Thoracic aorta (tissue), 2 donors: Measurements from ENCODE around the gene SLC8B1. TPM values are rescaled to one million over a fixed set of nuclear protein-coding genes. Genes with fewer than 3 reads are reported as not detected.
A peak's percentile ranks its signal among the peaks of the same experiment; 100 is the strongest.

Experiments
- ATAC-seq: fragments of 150-250 bp; one replicate; pipeline ENCODE4 v1.8.0; 2017; ENCODE audit warnings: low read depth; ENCODE audit not compliant: insufficient number of reproducible peaks, low FRiP score
- DNase-seq: peaks from one replicate; pipeline ENCODE4 v3.0.0-alpha.2; 2020; ENCODE audit warnings: low spot score
- H3K27ac ChIP-seq, 2 donors: fragments of 200-600 bp; sonication (generic); 1 replicate in 1 of 2; 2 replicates in 1 of 2; pipeline ENCODE4 v1.5.1; 2016; ENCODE audit warnings: mild to moderate bottlenecking in 2 of 2, moderate library complexity in 2 of 2
- H3K27me3 ChIP-seq: fragments of 200-600 bp; sonication (generic); replicated peaks from 2 replicates; pipeline ENCODE4 v1.6.0; 2016; ENCODE audit warnings: mild to moderate bottlenecking; ENCODE audit not compliant: insufficient read depth
- H3K36me3 ChIP-seq: fragments of 200-600 bp; sonication (generic); one replicate; pipeline ENCODE4 v1.5.1; 2016
- H3K4me1 ChIP-seq, 2 donors: fragments of 200-600 bp; sonication (generic); 1 replicate in 1 of 2; 2 replicates in 1 of 2; pipeline versions ENCODE4 v1.5.1 to v1.6.0; 2016; ENCODE audit warnings: low read depth in 2 of 2, mild to moderate bottlenecking in 1 of 2; ENCODE audit not compliant: control insufficient read depth in 1 of 2
- H3K4me3 ChIP-seq: fragments of 200-600 bp; sonication (generic); 2 replicates; pipeline ENCODE4 v1.5.1; 2016; ENCODE audit warnings: mild to moderate bottlenecking
- H3K9me3 ChIP-seq: fragments of 200-600 bp; sonication (generic); 2 replicates; pipeline ENCODE4 v1.5.1; 2016
- total RNA-seq, 2 donors: library from RNA; depleted of rRNA; stranded (reverse); fragments of >200 nt; gene quantifications; one replicate each; pipeline versions ENCODE4 v1.1.0 to v1.2.3, GENCODE V29; 2016
- TF ChIP-seq, protein P1 (sequence below): fragments of 200-600 bp; sonication (generic); IDR thresholded peaks from one replicate; pipeline ENCODE4 v1.5.1; 2019; ENCODE audit warnings: antibody characterized with exemption

The SLC8B1 gene
- total RNA-seq, 2 donors from 2014 or later, result 41.7 to 85.1 TPM

DNA sequence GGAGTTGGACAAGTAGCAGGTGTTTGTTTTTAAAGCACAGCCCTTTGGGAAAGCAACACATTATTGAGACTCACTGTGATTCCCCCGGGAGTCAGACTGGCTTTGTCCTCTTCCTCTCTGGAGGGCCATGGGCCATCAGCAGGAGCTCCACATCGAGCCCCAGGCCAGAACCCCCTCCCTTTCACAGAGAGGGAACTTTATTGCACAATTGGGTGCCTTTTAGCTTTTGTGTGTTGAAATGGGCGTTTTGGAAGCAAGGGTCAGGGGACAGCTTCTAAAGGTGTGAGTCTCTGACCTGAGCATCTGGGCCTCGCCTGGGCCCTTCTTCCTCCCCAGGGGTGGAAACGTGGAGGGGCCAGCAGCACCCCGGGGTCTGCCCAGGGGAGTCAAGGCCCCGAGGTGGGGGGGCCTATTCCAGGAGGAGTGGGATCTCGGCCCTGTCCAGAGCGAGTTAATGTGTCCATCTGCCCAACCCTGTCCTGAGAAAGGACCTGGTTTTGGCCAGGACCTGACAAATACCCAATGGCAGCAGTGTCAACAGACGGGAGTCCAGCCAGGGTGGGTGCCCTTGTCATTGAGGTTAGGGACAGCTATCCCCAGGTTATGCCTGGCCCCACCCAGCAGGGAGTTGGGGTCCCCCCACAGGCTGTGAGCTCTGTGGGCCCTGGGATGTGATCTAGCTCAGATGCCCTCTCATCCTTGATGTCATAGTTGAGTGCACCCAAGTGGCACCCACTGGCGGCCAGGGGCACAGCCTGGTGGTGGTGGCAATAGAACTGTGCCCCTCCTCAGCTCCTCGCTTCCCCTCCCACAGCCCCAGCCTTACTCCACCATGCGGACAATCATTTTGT is 37.1 kb downstream of the SLC8B1 start:
- H3K4me1 ChIP-seq, result peaks cover 19 to 57% of the 10 kb centered on the region in 2 donors
- H3K36me3 ChIP-seq, result peaks cover 27% of the 10 kb centered on the region
- TF ChIP-seq, protein P1, sequence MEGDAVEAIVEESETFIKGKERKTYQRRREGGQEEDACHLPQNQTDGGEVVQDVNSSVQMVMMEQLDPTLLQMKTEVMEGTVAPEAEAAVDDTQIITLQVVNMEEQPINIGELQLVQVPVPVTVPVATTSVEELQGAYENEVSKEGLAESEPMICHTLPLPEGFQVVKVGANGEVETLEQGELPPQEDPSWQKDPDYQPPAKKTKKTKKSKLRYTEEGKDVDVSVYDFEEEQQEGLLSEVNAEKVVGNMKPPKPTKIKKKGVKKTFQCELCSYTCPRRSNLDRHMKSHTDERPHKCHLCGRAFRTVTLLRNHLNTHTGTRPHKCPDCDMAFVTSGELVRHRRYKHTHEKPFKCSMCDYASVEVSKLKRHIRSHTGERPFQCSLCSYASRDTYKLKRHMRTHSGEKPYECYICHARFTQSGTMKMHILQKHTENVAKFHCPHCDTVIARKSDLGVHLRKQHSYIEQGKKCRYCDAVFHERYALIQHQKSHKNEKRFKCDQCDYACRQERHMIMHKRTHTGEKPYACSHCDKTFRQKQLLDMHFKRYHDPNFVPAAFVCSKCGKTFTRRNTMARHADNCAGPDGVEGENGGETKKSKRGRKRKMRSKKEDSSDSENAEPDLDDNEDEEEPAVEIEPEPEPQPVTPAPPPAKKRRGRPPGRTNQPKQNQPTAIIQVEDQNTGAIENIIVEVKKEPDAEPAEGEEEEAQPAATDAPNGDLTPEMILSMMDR, result no peak
- H3K27me3 ChIP-seq, result no peaks in the 10 kb centered on the region
- ATAC-seq (no peak), DNase-seq (no peak)
- H3K27ac ChIP-seq, result peak overlapping the region; percentile 93 to 96
- no peak overlapping the region for H3K4me3 ChIP-seq
- H3K9me3 ChIP-seq, result no peaks in the 10 kb centered on the region

DNA sequence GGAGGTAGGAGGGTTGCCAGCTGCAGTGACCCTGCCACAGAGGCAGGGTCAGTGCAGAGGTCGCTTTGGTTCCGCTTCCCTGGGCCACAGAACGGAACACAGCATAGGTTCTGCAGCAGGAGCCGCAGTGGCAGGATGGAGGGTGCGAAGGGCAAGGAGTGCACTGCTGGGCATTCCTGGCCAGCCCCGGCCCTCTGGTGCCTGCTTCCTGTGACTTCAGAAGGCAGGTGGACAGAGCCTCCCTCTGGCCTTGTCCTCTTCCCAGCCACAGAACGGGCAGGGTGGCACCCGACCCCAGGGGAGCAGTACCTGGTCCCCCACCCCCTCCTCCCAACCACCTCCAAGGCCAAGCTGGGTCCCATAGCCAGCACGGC is 37.7 kb downstream of the SLC8B1 start:
- no peaks in the 10 kb centered on the region for H3K27me3 ChIP-seq
- H3K36me3 ChIP-seq, result peaks cover 33% of the 10 kb centered on the region
- H3K9me3 ChIP-seq, result no peaks in the 10 kb centered on the region
- DNase-seq, result no peak
- ATAC-seq, result no peak
- peaks cover 19 to 57% of the 10 kb centered on the region in 2 donors for H3K4me1 ChIP-seq
- TF ChIP-seq, protein P1, result no peak
- H3K4me3 ChIP-seq, result no peak overlapping the region
- H3K27ac ChIP-seq, result peak overlapping the region; percentile 93 to 96

DNA sequence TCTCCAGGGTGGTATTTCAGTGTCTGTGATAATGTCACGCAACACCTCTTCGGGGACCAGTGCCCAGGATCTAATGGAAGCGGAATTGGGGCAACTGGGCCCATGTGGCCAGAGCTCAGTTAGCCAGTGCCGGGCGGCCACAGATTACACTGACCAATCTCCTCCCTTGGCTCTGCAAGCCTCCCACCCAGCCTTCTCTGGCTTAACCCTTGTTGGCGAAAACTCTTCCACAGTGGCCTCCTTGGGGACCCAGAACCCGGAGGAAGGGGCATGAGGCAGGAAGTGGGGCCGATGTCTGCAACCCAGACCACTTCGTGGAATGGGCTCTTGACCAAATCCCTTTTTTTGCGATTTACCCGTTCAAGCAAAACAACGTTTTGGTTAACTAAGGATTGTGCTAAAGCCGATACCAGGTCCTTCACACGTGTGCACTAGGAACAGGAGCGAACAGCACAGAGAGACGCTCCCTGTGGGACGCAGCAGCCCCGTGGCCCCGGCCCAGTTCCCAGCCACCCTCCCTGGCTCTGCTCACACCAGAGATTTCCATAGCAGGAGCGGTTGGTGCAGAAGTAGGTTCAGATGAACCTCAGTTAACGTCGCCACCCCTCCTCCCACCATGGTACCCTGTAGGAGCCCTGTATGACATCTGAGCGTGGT is 38.2 kb downstream of the SLC8B1 start:
- no peak for ATAC-seq
- TF ChIP-seq, protein P1, result no peak
- H3K27me3 ChIP-seq, result no peaks in the 10 kb centered on the region
- H3K27ac ChIP-seq, result peak overlapping the region; percentile 93 to 96
- H3K4me3 ChIP-seq, result no peak overlapping the region
- DNase-seq, result no peak
- no peaks in the 10 kb centered on the region for H3K9me3 ChIP-seq
- peaks cover 33% of the 10 kb centered on the region for H3K36me3 ChIP-seq
- H3K4me1 ChIP-seq, result peaks cover 19 to 57% of the 10 kb centered on the region in 2 donors

DNA sequence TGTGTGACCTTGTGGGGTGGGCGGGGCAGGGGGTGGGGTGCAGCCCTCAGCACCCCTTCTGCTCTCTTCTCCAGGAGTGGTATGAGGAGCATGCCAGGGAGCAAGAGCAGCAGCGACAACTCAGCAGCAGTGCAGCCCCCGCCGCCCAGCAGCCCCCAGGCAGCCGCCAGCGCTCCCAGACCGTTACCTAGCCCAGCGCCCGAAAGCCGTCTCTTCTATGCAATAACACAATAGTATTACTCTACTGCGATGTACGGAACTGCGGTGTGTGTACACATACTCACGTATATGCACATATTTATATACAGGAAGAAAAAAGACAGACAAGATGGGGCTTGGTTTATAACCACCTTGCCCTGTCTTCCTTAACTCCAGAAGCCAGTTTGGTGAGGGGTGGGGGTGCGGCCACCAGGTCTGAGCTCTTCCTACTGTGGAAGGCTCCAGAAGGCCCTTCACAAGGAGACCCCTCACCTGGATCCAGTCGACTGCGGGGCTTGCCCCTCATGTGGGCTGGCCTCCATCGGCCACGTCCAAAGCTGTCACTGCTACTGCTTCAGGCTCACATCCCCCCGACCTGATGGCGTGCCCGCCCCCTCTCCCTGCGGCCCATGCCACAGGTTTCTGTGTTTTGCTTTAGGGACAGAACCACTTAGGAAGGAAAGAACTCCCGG is 38.9 kb downstream of the SLC8B1 start:
- TF ChIP-seq, protein P1, result no peak
- H3K27me3 ChIP-seq, result no peaks in the 10 kb centered on the region
- no peak for DNase-seq
- no peak overlapping the region for H3K4me3 ChIP-seq
- H3K4me1 ChIP-seq, result peaks cover 19 to 57% of the 10 kb centered on the region in 2 donors
- H3K27ac ChIP-seq, result no peak overlapping the region
- peaks cover 39% of the 10 kb centered on the region for H3K36me3 ChIP-seq
- ATAC-seq, result no peak
- H3K9me3 ChIP-seq, result no peaks in the 10 kb centered on the region

DNA sequence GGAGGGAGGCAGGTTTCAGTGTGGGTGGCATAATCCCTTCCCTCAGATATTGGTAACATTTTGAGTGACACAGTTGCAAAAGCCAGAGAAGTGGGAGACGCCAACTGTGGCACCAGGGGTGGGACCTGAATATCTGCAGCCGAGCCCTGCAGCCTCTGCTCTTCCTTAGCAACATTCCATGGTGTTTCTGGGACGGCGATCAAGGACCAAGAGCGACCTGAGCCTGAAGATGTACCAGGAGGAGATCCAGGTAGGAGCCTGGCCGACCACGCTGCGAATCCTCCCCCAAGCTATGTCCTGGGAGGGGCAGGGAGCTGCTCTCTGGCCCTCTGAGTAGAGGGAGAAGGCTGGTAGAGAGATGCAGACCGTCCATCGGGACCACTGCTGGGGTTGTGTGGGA is 41.8 kb downstream of the SLC8B1 start:
- Histone ChIP-seq H3K27me3 (no peaks in the 10 kb centered on the region), H3K36me3 (peaks cover 68% of the 10 kb centered on the region), H3K9me3 (no peaks in the 10 kb centered on the region), H3K4me1 (peaks cover 3 to 29% of the 10 kb centered on the region in 2 donors), H3K4me3 (no peak overlapping the region), H3K27ac (no peak overlapping the region)
- TF ChIP-seq, protein P1, result no peak
- no peak for DNase-seq
- ATAC-seq, result no peak
